ENCODE measurements around the gene BICC1. TPM values are rescaled to one million over a fixed set of nuclear protein-coding genes. Genes with fewer than 3 reads are reported as not detected.

Gene BICC1
- total and polyA plus RNA-seq, 2 donors (not counting 1 experiment from before 2014, with no cell fraction given) = 22.6 to 64.7 TPM

- Histone ChIP-seq H4K20me1 (ENCODE audit: control insufficient read depth, extremely low read depth, insufficient read depth, low read length) (no peaks in the 10 kb centered on the region), H3K4me2 (ENCODE audit: extremely low read depth, insufficient read depth, low read length) (no peak overlapping the region), H3K4me3 (replicated peaks in 1 of 4; ENCODE audit: control extremely low read depth in 1 of 4, insufficient read depth in 1 of 4, low read depth in 3 of 4, low read length in 4 of 4) (no peak overlapping the region), H3K36me3 (ENCODE audit: control insufficient read depth, insufficient read depth, low read length) (no peaks in the 10 kb centered on the region), H3K27ac (ENCODE audit: insufficient read depth, low read length) (no peak overlapping the region), H3K9ac (ENCODE audit: insufficient read depth, low read length) (no peak overlapping the region), H3K4me1 (ENCODE audit: control insufficient read depth, extremely low read depth, insufficient read depth, low read length) (peaks cover 5% of the 10 kb centered on the region), H3K9me3 (ENCODE audit: control insufficient read depth, insufficient read depth, low read depth, low read length) (no peaks in the 10 kb centered on the region), H3K79me2 (ENCODE audit: control insufficient read depth, insufficient read depth, low read length) (no peaks in the 10 kb centered on the region), H2AFZ (ENCODE audit: low read length) (no peak overlapping the region), H3K27me3 (ENCODE audit: control insufficient read depth, insufficient read depth, low read length) (no peaks in the 10 kb centered on the region)
- no peak for TF ChIP-seq EZH2 (IDR thresholded peaks at IDR 0.05; ENCODE audit: low read length, missing control alignments)
- TF ChIP-seq CTCF (conservative IDR thresholded peaks at IDR 0.05 in 1 of 2, IDR thresholded peaks at IDR 0.05 in 1 of 2; ENCODE audit: low read depth in 1 of 2, low read length in 2 of 2) = no peak
- DNase-seq (ENCODE audit: low read depth in 2 of 2) = no peak
Observed at GRCh38 chr10:58621379-58622077, 108.9 kb downstream of the BICC1 start.

GRCh38 chr10:58622246-58622645 is 109.6 kb downstream of the BICC1 start:
- TF ChIP-seq EZH2 (IDR thresholded peaks at IDR 0.05; ENCODE audit: low read length, missing control alignments) = no peak
- TF ChIP-seq CTCF (conservative IDR thresholded peaks at IDR 0.05 in 1 of 2, IDR thresholded peaks at IDR 0.05 in 1 of 2; ENCODE audit: low read depth in 1 of 2, low read length in 2 of 2) = no peak
- Histone ChIP-seq H3K9me3 (ENCODE audit: control insufficient read depth, insufficient read depth, low read depth, low read length) (no peaks in the 10 kb centered on the region), H2AFZ (ENCODE audit: low read length) (no peak overlapping the region), H3K4me1 (ENCODE audit: control insufficient read depth, extremely low read depth, insufficient read depth, low read length) (peaks cover 5% of the 10 kb centered on the region), H3K9ac (ENCODE audit: insufficient read depth, low read length) (no peak overlapping the region), H3K79me2 (ENCODE audit: control insufficient read depth, insufficient read depth, low read length) (no peaks in the 10 kb centered on the region), H3K4me3 (replicated peaks in 1 of 4; ENCODE audit: control extremely low read depth in 1 of 4, insufficient read depth in 1 of 4, low read depth in 3 of 4, low read length in 4 of 4) (no peak overlapping the region), H4K20me1 (ENCODE audit: control insufficient read depth, extremely low read depth, insufficient read depth, low read length) (no peaks in the 10 kb centered on the region), H3K36me3 (ENCODE audit: control insufficient read depth, insufficient read depth, low read length) (no peaks in the 10 kb centered on the region), H3K27ac (ENCODE audit: insufficient read depth, low read length) (no peak overlapping the region), H3K4me2 (ENCODE audit: extremely low read depth, insufficient read depth, low read length) (no peak overlapping the region), H3K27me3 (ENCODE audit: control insufficient read depth, insufficient read depth, low read length) (no peaks in the 10 kb centered on the region)
- DNase-seq (ENCODE audit: low read depth in 2 of 2) = peak; percentile 27 to 50

GRCh38 chr10:58625070-58625469 is 112.4 kb downstream of the BICC1 start:
- peak; percentile 76 to 97 for DNase-seq (ENCODE audit: low read depth in 2 of 2)
- H3K27ac ChIP-seq (ENCODE audit: insufficient read depth, low read length) = no peak overlapping the region
- no peaks in the 10 kb centered on the region for H4K20me1 ChIP-seq (ENCODE audit: control insufficient read depth, extremely low read depth, insufficient read depth, low read length)
- no peaks in the 10 kb centered on the region for H3K36me3 ChIP-seq (ENCODE audit: control insufficient read depth, insufficient read depth, low read length)
- H3K4me2 ChIP-seq (ENCODE audit: extremely low read depth, insufficient read depth, low read length) = no peak overlapping the region
- peaks cover 5% of the 10 kb centered on the region for H3K4me1 ChIP-seq (ENCODE audit: control insufficient read depth, extremely low read depth, insufficient read depth, low read length)
- H3K4me3 ChIP-seq (replicated peaks in 1 of 4; ENCODE audit: control extremely low read depth in 1 of 4, insufficient read depth in 1 of 4, low read depth in 3 of 4, low read length in 4 of 4) = no peak overlapping the region
- H3K9ac ChIP-seq (ENCODE audit: insufficient read depth, low read length) = no peak overlapping the region
- no peaks in the 10 kb centered on the region for H3K27me3 ChIP-seq (ENCODE audit: control insufficient read depth, insufficient read depth, low read length)
- peaks cover 5% of the 10 kb centered on the region for H3K79me2 ChIP-seq (ENCODE audit: control insufficient read depth, insufficient read depth, low read length)
- no peaks in the 10 kb centered on the region for H3K9me3 ChIP-seq (ENCODE audit: control insufficient read depth, insufficient read depth, low read depth, low read length)
- no peak for TF ChIP-seq CTCF (conservative IDR thresholded peaks at IDR 0.05 in 1 of 2, IDR thresholded peaks at IDR 0.05 in 1 of 2; ENCODE audit: low read depth in 1 of 2, low read length in 2 of 2)
- TF ChIP-seq EZH2 (IDR thresholded peaks at IDR 0.05; ENCODE audit: low read length, missing control alignments) = no peak
- H2AFZ ChIP-seq (ENCODE audit: low read length) = no peak overlapping the region
